Mesendoderm (in vitro differentiated cells): Measurements from ENCODE around the gene RBM11.
A peak's percentile ranks its signal among the peaks of the same experiment; 100 is the strongest.

Source experiments
- DNase-seq: peaks from one replicate; pipeline ENCODE4 v3.0.0; 2013
- H2AK5ac ChIP-seq: 2 replicates; pipeline ENCODE4 v1.6.1; 2013; ENCODE audit warnings: low read length, inconsistent platforms
- H2BK120ac ChIP-seq: 2 replicates; pipeline ENCODE4 v1.6.1; 2013; ENCODE audit warnings: low read depth, mild to moderate bottlenecking, low read length, moderate library complexity, mixed read lengths
- H2BK15ac ChIP-seq: replicated peaks from 2 replicates; pipeline ENCODE4 v1.6.1; 2013; ENCODE audit warnings: low read depth, mild to moderate bottlenecking, moderate library complexity
- H2BK5ac ChIP-seq: 2 replicates; pipeline ENCODE4 v1.6.1; 2013; ENCODE audit warnings: low read length, inconsistent platforms
- H3K18ac ChIP-seq: 2 replicates; pipeline ENCODE4 v1.6.1; 2013; ENCODE audit warnings: mild to moderate bottlenecking, low read length, mixed read lengths
- H3K23ac ChIP-seq: one replicate; pipeline ENCODE4 v1.6.1; 2013; ENCODE audit warnings: low read length
- H3K27ac ChIP-seq: 2 replicates; pipeline ENCODE4 v1.5.1; 2013; ENCODE audit warnings: low read depth, mild to moderate bottlenecking, inconsistent platforms, low read length, moderate library complexity
- H3K27me3 ChIP-seq: 2 replicates; pipeline ENCODE4 v1.6.1; 2013; ENCODE audit warnings: low read length, control low read depth, mild to moderate bottlenecking, inconsistent platforms; ENCODE audit not compliant: insufficient read depth, poor library complexity
- H3K36me3 ChIP-seq: 2 replicates; pipeline ENCODE4 v1.6.1; 2013; ENCODE audit warnings: low read length, inconsistent platforms; ENCODE audit not compliant: control insufficient read depth, insufficient read depth
- H3K4ac ChIP-seq: one replicate; pipeline ENCODE4 v1.6.1; 2013; ENCODE audit warnings: low read depth, mild to moderate bottlenecking, low read length, moderate library complexity
- H3K4me1 ChIP-seq: 2 replicates; pipeline ENCODE4 v1.6.1; 2013; ENCODE audit warnings: low read depth, low read length, inconsistent platforms; ENCODE audit not compliant: control insufficient read depth
- H3K4me2 ChIP-seq: 2 replicates; pipeline ENCODE4 v1.6.1; 2013; ENCODE audit warnings: low read length
- H3K4me3 ChIP-seq: 2 replicates; pipeline ENCODE4 v1.5.1; 2013; ENCODE audit warnings: mild to moderate bottlenecking, low read length
- H3K56ac ChIP-seq: one replicate; pipeline ENCODE4 v1.6.1; 2013; ENCODE audit warnings: low read length
- H3K79me1 ChIP-seq: 2 replicates; pipeline ENCODE4 v1.6.1; 2013; ENCODE audit warnings: low read length, inconsistent platforms
- H3K79me2 ChIP-seq: 2 replicates; pipeline ENCODE4 v1.6.1; 2013; ENCODE audit warnings: mild to moderate bottlenecking, low read length; ENCODE audit not compliant: control insufficient read depth, insufficient read depth
- H3K9ac ChIP-seq: 2 replicates; pipeline ENCODE4 v1.6.1; 2013; ENCODE audit warnings: low read length, inconsistent platforms
- H4K5ac ChIP-seq: one replicate; pipeline ENCODE4 v1.6.1; 2013; ENCODE audit warnings: low read length
- H4K8ac ChIP-seq: one replicate; pipeline ENCODE4 v1.6.1; 2013; ENCODE audit warnings: low read depth, mild to moderate bottlenecking, control low read depth, low read length, moderate library complexity
- WGBS: extraction: QIAGEN DNeasy Blood & Tissue Kit; methylation state at CpG from one replicate; pipeline ENCODE4 v1.1.7; 2013; ENCODE audit warnings: low lambda C conversion rate, missing lambda C conversion rate; ENCODE audit not compliant: insufficient coverage; ENCODE audit errors: extremely low coverage; 5-methylcytosine and 5-hydroxymethylcytosine counted together

Gene RBM11

DNA sequence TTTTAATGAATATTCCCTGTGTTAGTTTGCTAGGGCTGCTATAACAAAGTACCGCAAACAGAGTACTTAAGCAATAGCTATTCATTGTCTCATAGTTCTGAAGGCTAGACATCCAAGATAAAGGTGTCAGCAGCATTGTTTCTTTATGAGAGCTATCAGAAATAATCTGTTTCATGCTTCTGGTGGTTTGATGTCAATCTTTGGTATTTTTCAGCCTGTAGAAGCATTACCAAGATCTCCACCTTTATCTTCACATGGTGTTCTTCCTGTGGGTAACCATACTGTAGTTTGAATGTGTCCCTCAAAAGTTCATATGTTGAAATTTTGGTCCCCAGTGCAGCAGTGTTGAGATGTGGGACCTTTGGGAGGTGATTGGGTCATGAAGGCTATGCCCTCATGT lies 7.4 kb downstream of the RBM11 start:
- H3K18ac ChIP-seq: no peak overlapping the region
- no peaks in the 10 kb centered on the region for H3K79me2 ChIP-seq
- H2BK5ac ChIP-seq: no peak overlapping the region
- H3K4me2 ChIP-seq: no peak overlapping the region
- no peak overlapping the region for H2BK120ac ChIP-seq
- no peak overlapping the region for H3K4me3 ChIP-seq
- H3K27ac ChIP-seq: no peak overlapping the region
- H4K5ac ChIP-seq: no peak overlapping the region
- H3K36me3 ChIP-seq: no peaks in the 10 kb centered on the region
- H3K56ac ChIP-seq: no peak overlapping the region
- no CpG with 5 or more reads among the region's 1 CpG for WGBS
- H3K23ac ChIP-seq: no peak overlapping the region
- no peak overlapping the region for H2AK5ac ChIP-seq
- no peaks in the 10 kb centered on the region for H3K4me1 ChIP-seq
- no peak overlapping the region for H3K9ac ChIP-seq
- H3K4ac ChIP-seq: no peak overlapping the region
- no peaks in the 10 kb centered on the region for H3K27me3 ChIP-seq
- H3K79me1 ChIP-seq: no peaks in the 10 kb centered on the region
- DNase-seq: no peak
- no peak overlapping the region for H2BK15ac ChIP-seq
- H4K8ac ChIP-seq: no peak overlapping the region

DNA sequence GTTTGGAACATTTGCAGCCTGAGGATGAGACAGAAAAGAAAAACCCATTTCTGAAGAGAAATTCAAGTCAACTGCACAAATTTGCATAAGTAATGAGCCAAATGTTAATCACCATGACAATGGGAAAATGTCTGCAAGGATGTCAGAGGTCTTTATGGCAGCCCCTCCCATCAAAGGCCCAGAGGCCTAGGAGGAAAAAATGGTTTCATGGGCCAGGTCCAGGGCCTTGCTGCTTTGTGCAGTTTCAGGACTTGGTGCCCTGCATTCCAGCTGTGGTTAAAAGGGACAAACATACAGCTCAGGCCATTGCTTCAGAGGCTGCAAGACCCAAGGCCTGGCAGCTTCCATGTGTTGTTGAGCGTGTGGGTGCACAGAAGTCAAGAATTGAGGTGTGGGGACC lies 13.4 kb downstream of the RBM11 start:
- no peaks in the 10 kb centered on the region for H3K4me1 ChIP-seq
- no peaks in the 10 kb centered on the region for H3K36me3 ChIP-seq
- no CpG with 5 or more reads among the region's 1 CpG for WGBS
- H4K8ac ChIP-seq: no peak overlapping the region
- H2AK5ac ChIP-seq: no peak overlapping the region
- no peaks in the 10 kb centered on the region for H3K79me2 ChIP-seq
- H3K4ac ChIP-seq: no peak overlapping the region
- DNase-seq: no peak
- no peak overlapping the region for H4K5ac ChIP-seq
- no peak overlapping the region for H3K18ac ChIP-seq
- no peaks in the 10 kb centered on the region for H3K79me1 ChIP-seq
- H3K9ac ChIP-seq: no peak overlapping the region
- H3K27ac ChIP-seq: no peak overlapping the region
- no peak overlapping the region for H2BK5ac ChIP-seq
- H3K27me3 ChIP-seq: no peaks in the 10 kb centered on the region
- H3K4me2 ChIP-seq: no peak overlapping the region
- H3K4me3 ChIP-seq: no peak overlapping the region
- no peak overlapping the region for H3K23ac ChIP-seq
- no peak overlapping the region for H2BK120ac ChIP-seq
- H3K56ac ChIP-seq: no peak overlapping the region
- H2BK15ac ChIP-seq: no peak overlapping the region

DNA sequence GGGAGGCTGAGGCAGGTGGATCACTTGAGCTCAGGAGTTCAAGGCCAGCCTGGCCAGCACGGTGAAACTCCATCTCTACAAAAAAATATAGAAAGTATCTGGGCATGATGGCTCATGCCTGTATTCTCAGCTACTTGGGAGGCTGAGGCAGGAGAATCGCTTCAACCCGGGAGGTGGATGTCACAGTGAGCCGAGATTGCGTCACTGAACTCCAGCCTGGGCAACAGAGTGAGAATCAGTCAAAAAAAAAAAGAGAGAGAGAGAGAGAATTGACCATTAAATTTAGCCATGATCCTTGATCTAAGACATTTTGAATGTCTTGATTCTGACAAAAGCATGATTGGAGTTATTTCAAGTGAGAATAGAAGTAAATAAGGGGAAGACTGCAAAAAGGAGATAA lies 19.1 kb downstream of the RBM11 start:
- H3K4ac ChIP-seq: no peak overlapping the region
- no peak overlapping the region for H3K9ac ChIP-seq
- no CpG with 5 or more reads among the region's 5 CpGs for WGBS
- H3K27ac ChIP-seq: no peak overlapping the region
- H3K56ac ChIP-seq: no peak overlapping the region
- no peak overlapping the region for H3K4me3 ChIP-seq
- H3K27me3 ChIP-seq: no peaks in the 10 kb centered on the region
- H3K4me1 ChIP-seq: no peaks in the 10 kb centered on the region
- H3K4me2 ChIP-seq: no peak overlapping the region
- H2BK120ac ChIP-seq: no peak overlapping the region
- H2BK5ac ChIP-seq: no peak overlapping the region
- no peak overlapping the region for H3K23ac ChIP-seq
- H2BK15ac ChIP-seq: no peak overlapping the region
- H2AK5ac ChIP-seq: no peak overlapping the region
- H4K5ac ChIP-seq: no peak overlapping the region
- no peaks in the 10 kb centered on the region for H3K36me3 ChIP-seq
- no peak overlapping the region for H4K8ac ChIP-seq
- H3K79me2 ChIP-seq: no peaks in the 10 kb centered on the region
- no peak overlapping the region for H3K18ac ChIP-seq
- no peak for DNase-seq
- H3K79me1 ChIP-seq: no peaks in the 10 kb centered on the region

DNA sequence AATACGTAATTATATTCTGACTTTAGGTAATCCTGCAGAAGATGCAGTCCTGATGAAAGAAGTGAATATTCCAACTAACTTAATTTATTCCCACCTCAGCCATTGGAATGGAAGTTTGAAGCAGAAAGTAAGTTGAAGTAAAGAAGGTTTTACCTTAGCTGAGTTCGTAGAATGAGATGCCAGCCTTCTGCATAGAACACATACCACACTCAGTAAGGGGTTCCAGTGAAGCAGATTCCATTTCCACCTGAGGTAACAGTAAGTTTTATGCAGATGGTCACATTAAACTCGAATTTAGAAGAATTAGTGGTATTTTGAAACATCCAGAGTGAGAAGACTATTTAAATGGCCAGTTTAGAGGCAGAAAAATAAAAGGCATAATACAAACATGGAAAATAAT lies 20.2 kb downstream of the RBM11 start:
- peak; percentile 7 for DNase-seq
- H2BK120ac ChIP-seq: no peak overlapping the region
- H3K56ac ChIP-seq: no peak overlapping the region
- no peak overlapping the region for H2BK15ac ChIP-seq
- H3K79me2 ChIP-seq: no peaks in the 10 kb centered on the region
- H3K23ac ChIP-seq: no peak overlapping the region
- H3K9ac ChIP-seq: no peak overlapping the region
- H3K79me1 ChIP-seq: no peaks in the 10 kb centered on the region
- H3K36me3 ChIP-seq: no peaks in the 10 kb centered on the region
- no CpG with 5 or more reads among the region's 3 CpGs for WGBS
- no peaks in the 10 kb centered on the region for H3K27me3 ChIP-seq
- H4K5ac ChIP-seq: no peak overlapping the region
- no peak overlapping the region for H3K27ac ChIP-seq
- no peak overlapping the region for H2AK5ac ChIP-seq
- H3K4ac ChIP-seq: no peak overlapping the region
- no peak overlapping the region for H2BK5ac ChIP-seq
- H3K4me1 ChIP-seq: no peaks in the 10 kb centered on the region
- H3K18ac ChIP-seq: no peak overlapping the region
- no peak overlapping the region for H4K8ac ChIP-seq
- H3K4me3 ChIP-seq: no peak overlapping the region
- no peak overlapping the region for H3K4me2 ChIP-seq

DNA sequence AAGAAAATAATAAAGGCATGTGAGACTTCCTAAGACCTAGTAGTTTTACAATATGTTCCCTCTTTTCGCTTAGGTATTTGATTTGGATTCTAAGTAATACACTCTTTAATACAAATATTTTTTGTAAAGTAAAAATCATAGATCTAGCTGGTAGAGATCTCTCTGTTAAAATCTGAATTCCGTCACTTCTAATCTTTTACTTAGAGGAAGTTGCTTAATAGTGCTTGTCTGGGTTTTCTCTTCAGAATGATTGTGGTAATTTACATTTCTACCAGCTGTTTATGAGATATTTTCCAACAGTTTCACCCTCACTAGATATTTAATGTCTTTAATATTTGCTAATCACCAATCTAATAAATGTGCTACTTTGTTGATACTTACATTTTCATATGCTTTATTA lies 23.3 kb downstream of the RBM11 start:
- no peak overlapping the region for H2BK5ac ChIP-seq
- no peaks in the 10 kb centered on the region for H3K36me3 ChIP-seq
- no peaks in the 10 kb centered on the region for H3K27me3 ChIP-seq
- no peaks in the 10 kb centered on the region for H3K4me1 ChIP-seq
- no peak overlapping the region for H3K4me3 ChIP-seq
- H2BK15ac ChIP-seq: no peak overlapping the region
- H4K5ac ChIP-seq: no peak overlapping the region
- H3K27ac ChIP-seq: no peak overlapping the region
- H4K8ac ChIP-seq: no peak overlapping the region
- H3K56ac ChIP-seq: no peak overlapping the region
- no peak overlapping the region for H2BK120ac ChIP-seq
- no peak for DNase-seq
- no peak overlapping the region for H3K4ac ChIP-seq
- no peak overlapping the region for H3K18ac ChIP-seq
- no peak overlapping the region for H3K9ac ChIP-seq
- H3K79me1 ChIP-seq: no peaks in the 10 kb centered on the region
- H3K79me2 ChIP-seq: no peaks in the 10 kb centered on the region
- no peak overlapping the region for H3K23ac ChIP-seq
- no peak overlapping the region for H3K4me2 ChIP-seq
- WGBS: no CpG with 5 or more reads among the region's 2 CpGs
- H2AK5ac ChIP-seq: no peak overlapping the region

DNA sequence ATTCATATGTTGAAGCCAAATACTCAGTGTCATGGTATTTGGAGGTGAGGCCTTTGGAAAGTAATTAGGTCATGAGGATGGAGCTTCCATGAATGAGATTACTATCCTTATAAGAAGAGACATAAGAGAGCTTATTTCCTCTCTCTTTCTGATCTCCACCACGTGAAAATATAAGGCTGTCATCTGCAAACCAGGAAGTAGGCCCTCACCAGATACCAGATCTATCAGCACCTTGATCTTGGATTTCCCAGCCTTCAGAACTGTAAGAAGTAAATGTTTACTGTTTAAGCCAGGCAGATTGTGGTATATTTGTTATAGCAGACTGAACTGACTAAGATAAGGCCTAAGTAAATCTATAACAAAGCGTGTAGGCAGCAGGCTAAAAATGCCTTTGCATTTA lies 25.3 kb downstream of the RBM11 start:
- Histone ChIP-seq H3K27me3 (no peaks in the 10 kb centered on the region), H3K4me2 (no peak overlapping the region), H3K27ac (no peak overlapping the region), H2BK15ac (no peak overlapping the region), H3K79me1 (no peaks in the 10 kb centered on the region), H3K9ac (no peak overlapping the region), H2BK5ac (no peak overlapping the region), H3K4me1 (no peaks in the 10 kb centered on the region), H3K18ac (no peak overlapping the region), H2BK120ac (no peak overlapping the region), H4K5ac (no peak overlapping the region), H3K4ac (no peak overlapping the region), H2AK5ac (no peak overlapping the region), H4K8ac (no peak overlapping the region), H3K36me3 (no peaks in the 10 kb centered on the region), H3K79me2 (no peaks in the 10 kb centered on the region), H3K23ac (no peak overlapping the region), H3K4me3 (no peak overlapping the region), H3K56ac (no peak overlapping the region)
- no CpG with 5 or more reads among the region's 2 CpGs for WGBS
- no peak for DNase-seq
